Measurements from ENCODE around the gene ABCB7.

Gene ABCB7

GRCh38 chrX:75115707-75116413 lies 40.2 kb downstream of the ABCB7 start:
- ATAC-seq = no peak
- TF ChIP-seq ZNF70 (CRISPR knock-in tag; IDR thresholded peaks at IDR 0.05) = no peak
- no peak for TF ChIP-seq CSDC2 (CRISPR knock-in tag; IDR thresholded peaks at IDR 0.05)
- TF ChIP-seq ZFP3 (CRISPR knock-in tag; IDR thresholded peaks at IDR 0.05) = no peak
- no peak for TF ChIP-seq ESRRG (CRISPR knock-in tag; IDR thresholded peaks at IDR 0.05)
- no peak for TF ChIP-seq ZC3H10 (CRISPR knock-in tag; IDR thresholded peaks at IDR 0.05)
- no peak for TF ChIP-seq PATZ1 (CRISPR knock-in tag; IDR thresholded peaks at IDR 0.05; ENCODE audit: borderline replicate concordance)
- TF ChIP-seq TCF4 (CRISPR knock-in tag; IDR thresholded peaks at IDR 0.05; ENCODE audit: borderline replicate concordance) = no peak
- no peak for TF ChIP-seq CSRNP3 (CRISPR knock-in tag; IDR thresholded peaks at IDR 0.05)
- no peak for TF ChIP-seq ZNF565 (CRISPR knock-in tag; conservative IDR thresholded peaks at IDR 0.05; ENCODE audit: low read depth)
- TF ChIP-seq RARB (CRISPR knock-in tag; IDR thresholded peaks at IDR 0.05) = no peak
- no peak for TF ChIP-seq CREB5 (CRISPR knock-in tag; IDR thresholded peaks at IDR 0.05; ENCODE audit: low read depth)

GRCh38 chrX:75114638-75115037 lies 41.4 kb downstream of the ABCB7 start:
- ATAC-seq = no peak
- no peak for TF ChIP-seq RARB (CRISPR knock-in tag; IDR thresholded peaks at IDR 0.05)
- TF ChIP-seq, protein P1, sequence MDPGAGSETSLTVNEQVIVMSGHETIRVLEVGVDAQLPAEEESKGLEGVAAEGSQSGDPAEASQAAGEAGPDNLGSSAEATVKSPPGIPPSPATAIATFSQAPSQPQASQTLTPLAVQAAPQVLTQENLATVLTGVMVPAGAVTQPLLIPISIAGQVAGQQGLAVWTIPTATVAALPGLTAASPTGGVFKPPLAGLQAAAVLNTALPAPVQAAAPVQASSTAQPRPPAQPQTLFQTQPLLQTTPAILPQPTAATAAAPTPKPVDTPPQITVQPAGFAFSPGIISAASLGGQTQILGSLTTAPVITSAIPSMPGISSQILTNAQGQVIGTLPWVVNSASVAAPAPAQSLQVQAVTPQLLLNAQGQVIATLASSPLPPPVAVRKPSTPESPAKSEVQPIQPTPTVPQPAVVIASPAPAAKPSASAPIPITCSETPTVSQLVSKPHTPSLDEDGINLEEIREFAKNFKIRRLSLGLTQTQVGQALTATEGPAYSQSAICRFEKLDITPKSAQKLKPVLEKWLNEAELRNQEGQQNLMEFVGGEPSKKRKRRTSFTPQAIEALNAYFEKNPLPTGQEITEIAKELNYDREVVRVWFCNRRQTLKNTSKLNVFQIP (CRISPR knock-in tag; IDR thresholded peaks at IDR 0.05; ENCODE audit: borderline replicate concordance, low read depth) = no peak
- no peak for TF ChIP-seq ZFP30 (CRISPR knock-in tag; IDR thresholded peaks at IDR 0.05)

GRCh38 chrX:75113664-75114063 lies 42.4 kb downstream of the ABCB7 start:
- ATAC-seq = no peak
- TF ChIP-seq ZNF70 (CRISPR knock-in tag; IDR thresholded peaks at IDR 0.05) (no peak), ZFP3 (CRISPR knock-in tag; IDR thresholded peaks at IDR 0.05) (no peak), ZNF8 (CRISPR knock-in tag; IDR thresholded peaks at IDR 0.05) (no peak), PATZ1 (CRISPR knock-in tag; IDR thresholded peaks at IDR 0.05; ENCODE audit: borderline replicate concordance) (no peak), OSR1 (CRISPR knock-in tag; IDR thresholded peaks at IDR 0.05) (no peak), TSHZ2 (CRISPR knock-in tag; IDR thresholded peaks at IDR 0.05) (no peak), SNAI2 (CRISPR knock-in tag; IDR thresholded peaks at IDR 0.05) (no peak), ARNTL (CRISPR knock-in tag; IDR thresholded peaks at IDR 0.05; ENCODE audit: borderline replicate concordance, low read depth) (no peak), ZC3H10 (CRISPR knock-in tag; IDR thresholded peaks at IDR 0.05) (no peak), GLIS3 (CRISPR knock-in tag; IDR thresholded peaks at IDR 0.05) (no peak)
- TF ChIP-seq, protein P1 (CRISPR knock-in tag; IDR thresholded peaks at IDR 0.05; ENCODE audit: borderline replicate concordance, low read depth) = no peak

All from SK-N-SH treated with all-trans-retinoic acid at 6 μM for 48 hours (cell line).